GM23338 (cell line): ENCODE measurements around the gene CNTN5. TPM values are rescaled to one million over a fixed set of nuclear protein-coding genes. Genes with fewer than 3 reads are reported as not detected.

Experiments used
- ATAC-seq: fragments of 200-7000 bp; cut with Tn5 transposase; 3 replicates; pipeline ENCODE4 v1.9.1; 2020
- DNase-seq: peaks from one replicate; pipeline ENCODE4 v3.0.0-alpha.2; 2015; ENCODE audit warnings: low spot score
- H2AFZ ChIP-seq: fragments of 200-600 bp; sonication (generic); 2 replicates; pipeline ENCODE4 v1.8.0; 2016; ENCODE audit warnings: antibody characterized with exemption, mild to moderate bottlenecking, moderate library complexity
- H3F3A ChIP-seq: fragments of 200-600 bp; sonication (generic); replicated peaks from 2 replicates; pipeline ENCODE4 v1.8.0; 2017; ENCODE audit warnings: antibody characterized with exemption, mixed run types, low read depth
- H3K27ac ChIP-seq: fragments of 200-600 bp; sonication (generic); 2 replicates; pipeline ENCODE4 v1.6.1; 2016; ENCODE audit warnings: low read depth
- H3K27me3 ChIP-seq: fragments of 200-600 bp; sonication (generic); 2 replicates; pipeline ENCODE4 v1.8.0; 2016; ENCODE audit warnings: mild to moderate bottlenecking, mixed run types, moderate library complexity; ENCODE audit not compliant: insufficient read depth
- H3K36me3 ChIP-seq: fragments of 200-600 bp; sonication (generic); 2 replicates; pipeline ENCODE4 v1.8.0; 2016; ENCODE audit warnings: mild to moderate bottlenecking; ENCODE audit not compliant: insufficient read depth
- H3K4me1 ChIP-seq: fragments of 200-600 bp; sonication (generic); 2 replicates; pipeline ENCODE4 v1.8.0; 2016; ENCODE audit warnings: mild to moderate bottlenecking, moderate library complexity; ENCODE audit not compliant: insufficient read depth
- H3K4me2 ChIP-seq: fragments of 200-600 bp; sonication (generic); 2 replicates; pipeline ENCODE4 v1.7.1; 2017; ENCODE audit warnings: mixed run types
- H3K4me3 ChIP-seq: fragments of 200-600 bp; sonication (generic); 2 replicates; pipeline ENCODE4 v1.6.1; 2016; ENCODE audit warnings: mixed run types
- H3K79me2 ChIP-seq: fragments of 200-600 bp; sonication (generic); replicated peaks from 2 replicates; pipeline ENCODE4 v1.8.0; 2017; ENCODE audit warnings: mild to moderate bottlenecking; ENCODE audit not compliant: insufficient read depth
- H3K9me2 ChIP-seq: fragments of 200-600 bp; sonication (generic); 2 replicates; pipeline ENCODE4 v1.8.0; 2017; ENCODE audit not compliant: insufficient read depth
- H4K20me1 ChIP-seq: fragments of 200-600 bp; sonication (generic); replicated peaks from 2 replicates; pipeline ENCODE4 v1.8.0; 2017; ENCODE audit warnings: mild to moderate bottlenecking; ENCODE audit not compliant: insufficient read depth
- H3K27ac Mint-ChIP-seq: 2 replicates; pipeline ENCODE4 v1.8.0; 2020; ENCODE audit warnings: inconsistent platforms, mild to moderate bottlenecking, moderate library complexity, mixed read lengths
- H3K27me3 Mint-ChIP-seq: 3 replicates; pipeline ENCODE4 v1.8.0; 2022; ENCODE audit warnings: low read depth, mild to moderate bottlenecking, moderate library complexity, mixed read lengths, inconsistent platforms; ENCODE audit not compliant: insufficient read depth, poor library complexity
- H3K36me3 Mint-ChIP-seq: 3 replicates; pipeline ENCODE4 v1.8.0; 2021; ENCODE audit warnings: low read depth, mild to moderate bottlenecking, inconsistent platforms, moderate library complexity, mixed read lengths
- H3K4me1 Mint-ChIP-seq: 3 replicates; pipeline ENCODE4 v1.8.0; 2020; ENCODE audit warnings: mild to moderate bottlenecking, inconsistent platforms, mixed read lengths
- H3K4me3 Mint-ChIP-seq: 3 replicates; pipeline ENCODE4 v1.8.0; 2021; ENCODE audit warnings: moderate library complexity, mild to moderate bottlenecking, inconsistent platforms, mixed read lengths
- H3K9me3 Mint-ChIP-seq: 3 replicates; pipeline ENCODE4 v1.8.0; 2020; ENCODE audit warnings: moderate library complexity, mild to moderate bottlenecking, inconsistent platforms, mixed read lengths
- ETS1 ChIP-seq: IDR thresholded peaks from 2 replicates; pipeline ENCODE4 v1.6.1; 2016; ENCODE audit warnings: antibody characterized with exemption
- EZH2 ChIP-seq: fragments of 200-600 bp; sonication (generic); IDR thresholded peaks from one replicate; pipeline ENCODE4 v1.8.0; 2017; ENCODE audit warnings: antibody characterized with exemption, mild to moderate bottlenecking, low read depth; ENCODE audit not compliant: unreplicated experiment
- EZH2phosphoT487 ChIP-seq: fragments of 200-600 bp; sonication (generic); IDR thresholded peaks from one replicate; pipeline ENCODE4 v1.8.1; 2018; ENCODE audit warnings: antibody characterized with exemption; ENCODE audit not compliant: unreplicated experiment
- JUNB ChIP-seq: IDR thresholded peaks from one replicate; pipeline ENCODE4 v1.6.1; 2016; ENCODE audit warnings: antibody characterized with exemption; ENCODE audit not compliant: unreplicated experiment
- NANOG ChIP-seq: IDR thresholded peaks from 2 replicates; pipeline ENCODE4 v1.6.1; 2016; ENCODE audit warnings: antibody characterized with exemption, borderline replicate concordance
- POLR2AphosphoS5 ChIP-seq: IDR thresholded peaks from 2 replicates; pipeline ENCODE4 v1.6.1; 2016; ENCODE audit warnings: antibody characterized with exemption, low read depth
- STAT1 ChIP-seq: IDR thresholded peaks from one replicate; pipeline ENCODE4 v1.6.1; 2016; ENCODE audit warnings: antibody characterized with exemption; ENCODE audit not compliant: unreplicated experiment
- ZNF114 ChIP-seq: fragments of 250-450 bp; sonication (Bioruptor Pico); IDR thresholded peaks from 2 replicates; pipeline ENCODE4 v1.5.0; 2020; ENCODE audit warnings: mild to moderate bottlenecking, moderate library complexity
- ZNF331 ChIP-seq: fragments of 250-450 bp; sonication (Bioruptor Pico); IDR thresholded peaks from 2 replicates; pipeline ENCODE4 v1.5.0; 2020; ENCODE audit warnings: low read depth, mild to moderate bottlenecking, moderate library complexity
- polyA plus RNA-seq: library from polyadenylated mRNA; unstranded; fragments of >200 nt; fragmentation: Nextera tagmentation; extraction: Ambion mirVana; gene quantifications from 2 replicates; pipeline ENCODE4 v1.2.1, GENCODE V29; 2016
- total RNA-seq: library from RNA; depleted of rRNA; stranded (reverse); fragments of >200 nt; shearing (Covaris generic); gene quantifications from 2 replicates; pipeline ENCODE4 v1.2.3, GENCODE V29; 2014
- TF ChIP-seq, protein P1 (sequence below): fragments of 250-450 bp; sonication (Bioruptor Pico); IDR thresholded peaks from 2 replicates; pipeline ENCODE4 v1.5.0; 2020; ENCODE audit warnings: mild to moderate bottlenecking, moderate library complexity
- TF ChIP-seq, protein P2 (sequence below), 2 experiments: fragments of 200-600 bp in 1 of 2; sonication (generic) in 1 of 2; conservative IDR thresholded peaks; 2 replicates each; pipeline versions ENCODE4 v1.5.1 to v1.6.1; 2016 to 2017; ENCODE audit warnings: antibody characterized with exemption in 2 of 2, low read depth in 2 of 2, mild to moderate bottlenecking in 2 of 2, moderate library complexity in 1 of 2

The CNTN5 gene
- total and polyA plus RNA-seq, 2 experiments from 2014 or later = not detected

GRCh38 chr11:99275521-99275920 lies 254.8 kb downstream of the CNTN5 start:
- TF ChIP-seq ZNF331 (CRISPR knock-in tag) (no peak), STAT1 (no peak), JUNB (no peak), ZNF114 (CRISPR knock-in tag) (no peak)
- TF ChIP-seq, protein P1, sequence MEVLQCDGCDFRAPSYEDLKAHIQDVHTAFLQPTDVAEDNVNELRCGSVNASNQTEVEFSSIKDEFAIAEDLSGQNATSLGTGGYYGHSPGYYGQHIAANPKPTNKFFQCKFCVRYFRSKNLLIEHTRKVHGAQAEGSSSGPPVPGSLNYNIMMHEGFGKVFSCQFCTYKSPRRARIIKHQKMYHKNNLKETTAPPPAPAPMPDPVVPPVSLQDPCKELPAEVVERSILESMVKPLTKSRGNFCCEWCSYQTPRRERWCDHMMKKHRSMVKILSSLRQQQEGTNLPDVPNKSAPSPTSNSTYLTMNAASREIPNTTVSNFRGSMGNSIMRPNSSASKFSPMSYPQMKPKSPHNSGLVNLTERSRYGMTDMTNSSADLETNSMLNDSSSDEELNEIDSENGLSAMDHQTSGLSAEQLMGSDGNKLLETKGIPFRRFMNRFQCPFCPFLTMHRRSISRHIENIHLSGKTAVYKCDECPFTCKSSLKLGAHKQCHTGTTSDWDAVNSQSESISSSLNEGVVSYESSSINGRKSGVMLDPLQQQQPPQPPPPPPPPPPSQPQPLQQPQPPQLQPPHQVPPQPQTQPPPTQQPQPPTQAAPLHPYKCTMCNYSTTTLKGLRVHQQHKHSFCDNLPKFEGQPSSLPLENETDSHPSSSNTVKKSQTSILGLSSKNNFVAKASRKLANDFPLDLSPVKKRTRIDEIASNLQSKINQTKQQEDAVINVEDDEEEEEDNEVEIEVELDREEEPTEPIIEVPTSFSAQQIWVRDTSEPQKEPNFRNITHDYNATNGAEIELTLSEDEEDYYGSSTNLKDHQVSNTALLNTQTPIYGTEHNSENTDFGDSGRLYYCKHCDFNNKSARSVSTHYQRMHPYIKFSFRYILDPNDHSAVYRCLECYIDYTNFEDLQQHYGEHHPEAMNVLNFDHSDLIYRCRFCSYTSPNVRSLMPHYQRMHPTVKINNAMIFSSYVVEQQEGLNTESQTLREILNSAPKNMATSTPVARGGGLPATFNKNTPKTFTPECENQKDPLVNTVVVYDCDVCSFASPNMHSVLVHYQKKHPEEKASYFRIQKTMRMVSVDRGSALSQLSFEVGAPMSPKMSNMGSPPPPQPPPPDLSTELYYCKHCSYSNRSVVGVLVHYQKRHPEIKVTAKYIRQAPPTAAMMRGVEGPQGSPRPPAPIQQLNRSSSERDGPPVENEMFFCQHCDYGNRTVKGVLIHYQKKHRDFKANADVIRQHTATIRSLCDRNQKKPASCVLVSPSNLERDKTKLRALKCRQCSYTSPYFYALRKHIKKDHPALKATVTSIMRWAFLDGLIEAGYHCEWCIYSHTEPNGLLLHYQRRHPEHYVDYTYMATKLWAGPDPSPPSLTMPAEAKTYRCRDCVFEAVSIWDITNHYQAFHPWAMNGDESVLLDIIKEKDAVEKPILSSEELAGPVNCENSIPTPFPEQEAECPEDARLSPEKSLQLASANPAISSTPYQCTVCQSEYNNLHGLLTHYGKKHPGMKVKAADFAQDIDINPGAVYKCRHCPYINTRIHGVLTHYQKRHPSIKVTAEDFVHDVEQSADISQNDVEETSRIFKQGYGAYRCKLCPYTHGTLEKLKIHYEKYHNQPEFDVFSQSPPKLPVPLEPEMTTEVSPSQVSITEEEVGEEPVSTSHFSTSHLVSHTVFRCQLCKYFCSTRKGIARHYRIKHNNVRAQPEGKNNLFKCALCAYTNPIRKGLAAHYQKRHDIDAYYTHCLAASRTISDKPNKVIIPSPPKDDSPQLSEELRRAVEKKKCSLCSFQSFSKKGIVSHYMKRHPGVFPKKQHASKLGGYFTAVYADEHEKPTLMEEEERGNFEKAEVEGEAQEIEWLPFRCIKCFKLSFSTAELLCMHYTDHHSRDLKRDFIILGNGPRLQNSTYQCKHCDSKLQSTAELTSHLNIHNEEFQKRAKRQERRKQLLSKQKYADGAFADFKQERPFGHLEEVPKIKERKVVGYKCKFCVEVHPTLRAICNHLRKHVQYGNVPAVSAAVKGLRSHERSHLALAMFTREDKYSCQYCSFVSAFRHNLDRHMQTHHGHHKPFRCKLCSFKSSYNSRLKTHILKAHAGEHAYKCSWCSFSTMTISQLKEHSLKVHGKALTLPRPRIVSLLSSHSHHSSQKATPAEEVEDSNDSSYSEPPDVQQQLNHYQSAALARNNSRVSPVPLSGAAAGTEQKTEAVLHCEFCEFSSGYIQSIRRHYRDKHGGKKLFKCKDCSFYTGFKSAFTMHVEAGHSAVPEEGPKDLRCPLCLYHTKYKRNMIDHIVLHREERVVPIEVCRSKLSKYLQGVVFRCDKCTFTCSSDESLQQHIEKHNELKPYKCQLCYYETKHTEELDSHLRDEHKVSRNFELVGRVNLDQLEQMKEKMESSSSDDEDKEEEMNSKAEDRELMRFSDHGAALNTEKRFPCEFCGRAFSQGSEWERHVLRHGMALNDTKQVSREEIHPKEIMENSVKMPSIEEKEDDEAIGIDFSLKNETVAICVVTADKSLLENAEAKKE = no peak

DNA sequence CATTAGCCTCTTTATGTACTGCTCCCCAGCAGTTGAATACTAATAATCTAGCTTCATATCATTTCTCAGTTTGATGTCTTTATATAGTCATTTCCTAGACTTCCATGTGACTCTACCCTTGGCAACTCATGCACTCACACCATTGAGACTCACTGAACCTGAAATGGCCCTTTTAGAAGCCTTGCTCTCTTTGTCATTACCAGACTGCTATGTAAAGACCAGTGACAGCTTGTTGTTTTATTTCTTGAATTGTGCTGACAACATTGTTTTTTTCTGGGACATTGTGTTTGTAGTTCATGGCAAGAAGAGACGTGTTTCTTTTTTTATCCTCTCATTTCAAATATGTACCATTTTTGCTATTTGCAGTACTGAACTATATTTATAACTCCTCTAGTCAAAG lies 256.5 kb downstream of the CNTN5 start:
- Histone ChIP-seq H3K4me3 (no peak overlapping the region), H3K4me2 (no peak overlapping the region), H3K36me3 (no peaks in the 10 kb centered on the region), H3K4me1 (no peaks in the 10 kb centered on the region), H3K79me2 (no peaks in the 10 kb centered on the region), H4K20me1 (no peaks in the 10 kb centered on the region), H3K9me2 (no peaks in the 10 kb centered on the region), H3F3A (no peaks in the 10 kb centered on the region), H3K27me3 (no peaks in the 10 kb centered on the region), H3K27ac (no peak overlapping the region), H2AFZ (no peak overlapping the region)
- DNase-seq = no peak
- H3K27me3 Mint-ChIP-seq = no peaks in the 10 kb centered on the region
- ATAC-seq = no peak
- no peak overlapping the region for H3K4me3 Mint-ChIP-seq
- H3K27ac Mint-ChIP-seq = no peak overlapping the region
- H3K36me3 Mint-ChIP-seq = no peaks in the 10 kb centered on the region
- H3K4me1 Mint-ChIP-seq = peaks cover 3% of the 10 kb centered on the region; the same call in 2 of the 3 replicates
- H3K9me3 Mint-ChIP-seq = no peaks in the 10 kb centered on the region
- TF ChIP-seq NANOG (no peak), EZH2phosphoT487 (no peak), EZH2 (no peak), POLR2AphosphoS5 (no peak), ZNF114 (CRISPR knock-in tag) (no peak), JUNB (no peak), ZNF331 (CRISPR knock-in tag) (no peak), STAT1 (no peak), ETS1 (no peak)
- TF ChIP-seq, protein P2, sequence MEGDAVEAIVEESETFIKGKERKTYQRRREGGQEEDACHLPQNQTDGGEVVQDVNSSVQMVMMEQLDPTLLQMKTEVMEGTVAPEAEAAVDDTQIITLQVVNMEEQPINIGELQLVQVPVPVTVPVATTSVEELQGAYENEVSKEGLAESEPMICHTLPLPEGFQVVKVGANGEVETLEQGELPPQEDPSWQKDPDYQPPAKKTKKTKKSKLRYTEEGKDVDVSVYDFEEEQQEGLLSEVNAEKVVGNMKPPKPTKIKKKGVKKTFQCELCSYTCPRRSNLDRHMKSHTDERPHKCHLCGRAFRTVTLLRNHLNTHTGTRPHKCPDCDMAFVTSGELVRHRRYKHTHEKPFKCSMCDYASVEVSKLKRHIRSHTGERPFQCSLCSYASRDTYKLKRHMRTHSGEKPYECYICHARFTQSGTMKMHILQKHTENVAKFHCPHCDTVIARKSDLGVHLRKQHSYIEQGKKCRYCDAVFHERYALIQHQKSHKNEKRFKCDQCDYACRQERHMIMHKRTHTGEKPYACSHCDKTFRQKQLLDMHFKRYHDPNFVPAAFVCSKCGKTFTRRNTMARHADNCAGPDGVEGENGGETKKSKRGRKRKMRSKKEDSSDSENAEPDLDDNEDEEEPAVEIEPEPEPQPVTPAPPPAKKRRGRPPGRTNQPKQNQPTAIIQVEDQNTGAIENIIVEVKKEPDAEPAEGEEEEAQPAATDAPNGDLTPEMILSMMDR (conservative IDR thresholded peaks at IDR 0.05; ENCODE audit: low read depth in 2 of 2) = no peak

More at GRCh38 chr11:99275521-99275920, 254.8 kb downstream of the CNTN5 start:
- Histone ChIP-seq H3F3A (no peaks in the 10 kb centered on the region), H3K9me2 (no peaks in the 10 kb centered on the region), H3K4me1 (no peaks in the 10 kb centered on the region), H3K4me2 (no peak overlapping the region), H3K27me3 (no peaks in the 10 kb centered on the region), H3K36me3 (no peaks in the 10 kb centered on the region), H3K4me3 (no peak overlapping the region), H3K27ac (no peak overlapping the region), H4K20me1 (no peaks in the 10 kb centered on the region), H2AFZ (no peak overlapping the region), H3K79me2 (no peaks in the 10 kb centered on the region)
- Mint-ChIP-seq H3K4me3 (no peak overlapping the region), H3K27me3 (no peaks in the 10 kb centered on the region), H3K36me3 (no peaks in the 10 kb centered on the region), H3K4me1 (peaks cover 10% of the 10 kb centered on the region; the same call in 2 of the 3 replicates), H3K9me3 (no peaks in the 10 kb centered on the region), H3K27ac (no peak overlapping the region)
- no peak for ATAC-seq
- no peak for DNase-seq
